A549 (cell line): ENCODE measurements around the gene MAMDC4.

Experiments used
- RNF2 ChIP-seq: fragments of 200-600 bp; sonication (generic); IDR thresholded peaks from 2 replicates; pipeline ENCODE4 v1.6.1; 2016; ENCODE audit warnings: low read depth, mild to moderate bottlenecking, antibody characterized with exemption, moderate library complexity, borderline replicate concordance
- TF ChIP-seq, protein P1 (sequence below): fragments of >200 bp; sonication (Bioruptor Twin); formaldehyde crosslinking; IDR thresholded peaks from 3 replicates; pipeline ENCODE4 v1.5.1; 2016

DNA sequence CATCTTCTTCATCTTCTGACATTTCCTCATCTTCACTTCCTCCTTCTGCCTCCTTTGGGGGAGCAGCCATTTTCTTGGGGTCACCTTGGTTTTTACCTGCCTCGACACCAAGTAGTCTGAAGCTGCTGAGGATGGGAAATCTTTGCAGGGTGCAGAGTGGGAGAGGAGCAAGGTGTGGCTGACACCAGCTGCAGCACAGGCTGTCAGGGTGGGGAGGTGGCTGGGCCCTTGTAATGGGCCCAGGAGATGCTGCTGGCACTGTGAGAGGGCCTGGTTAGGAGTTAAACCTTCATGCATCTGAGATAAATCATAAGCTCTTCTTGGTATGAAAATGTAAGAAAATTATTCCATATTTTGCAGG is 36.7 kb upstream of the MAMDC4 start:
- no peak for TF ChIP-seq RNF2
- TF ChIP-seq, protein P1, sequence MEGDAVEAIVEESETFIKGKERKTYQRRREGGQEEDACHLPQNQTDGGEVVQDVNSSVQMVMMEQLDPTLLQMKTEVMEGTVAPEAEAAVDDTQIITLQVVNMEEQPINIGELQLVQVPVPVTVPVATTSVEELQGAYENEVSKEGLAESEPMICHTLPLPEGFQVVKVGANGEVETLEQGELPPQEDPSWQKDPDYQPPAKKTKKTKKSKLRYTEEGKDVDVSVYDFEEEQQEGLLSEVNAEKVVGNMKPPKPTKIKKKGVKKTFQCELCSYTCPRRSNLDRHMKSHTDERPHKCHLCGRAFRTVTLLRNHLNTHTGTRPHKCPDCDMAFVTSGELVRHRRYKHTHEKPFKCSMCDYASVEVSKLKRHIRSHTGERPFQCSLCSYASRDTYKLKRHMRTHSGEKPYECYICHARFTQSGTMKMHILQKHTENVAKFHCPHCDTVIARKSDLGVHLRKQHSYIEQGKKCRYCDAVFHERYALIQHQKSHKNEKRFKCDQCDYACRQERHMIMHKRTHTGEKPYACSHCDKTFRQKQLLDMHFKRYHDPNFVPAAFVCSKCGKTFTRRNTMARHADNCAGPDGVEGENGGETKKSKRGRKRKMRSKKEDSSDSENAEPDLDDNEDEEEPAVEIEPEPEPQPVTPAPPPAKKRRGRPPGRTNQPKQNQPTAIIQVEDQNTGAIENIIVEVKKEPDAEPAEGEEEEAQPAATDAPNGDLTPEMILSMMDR: no peak
